NT2/D1 (cell line): ENCODE data around the gene DBN1.

Source experiments
- DNase-seq: peaks from one replicate; pipeline ENCODE4 v3.0.0-alpha.2; 2011; ENCODE audit warnings: low read depth, low spot score
- H3K27me3 ChIP-seq: 2 replicates; pipeline ENCODE4 v1.6.0; 2011; ENCODE audit warnings: mild to moderate bottlenecking; ENCODE audit not compliant: insufficient read length, insufficient read depth
- H3K36me3 ChIP-seq: 2 replicates; pipeline ENCODE4 v1.6.1; 2011; ENCODE audit warnings: mild to moderate bottlenecking, low read length, mixed read lengths; ENCODE audit not compliant: insufficient read depth, insufficient read length
- H3K4me1 ChIP-seq: 2 replicates; pipeline ENCODE4 v1.5.1; 2011; ENCODE audit not compliant: insufficient read depth, insufficient read length
- H3K4me3 ChIP-seq: 2 replicates; pipeline ENCODE4 v1.5.1; 2011; ENCODE audit warnings: low read depth; ENCODE audit not compliant: insufficient read length
- H3K9ac ChIP-seq: 2 replicates; pipeline ENCODE4 v1.6.0; 2011; ENCODE audit warnings: low read depth; ENCODE audit not compliant: insufficient read length
- H3K9me3 ChIP-seq: 2 replicates; pipeline ENCODE4 v1.5.1; 2011; ENCODE audit warnings: mild to moderate bottlenecking, low read length; ENCODE audit not compliant: insufficient read depth
- SUZ12 ChIP-seq: IDR thresholded peaks from 2 replicates; pipeline ENCODE4 v1.6.1; 2011; ENCODE audit not compliant: insufficient read length, insufficient read depth; ENCODE audit errors: extremely low read depth
- YY1 ChIP-seq: IDR thresholded peaks from 2 replicates; pipeline ENCODE4 v1.6.1; 2011; ENCODE audit not compliant: insufficient read length, insufficient read depth
- ZNF274 ChIP-seq: IDR thresholded peaks from 2 replicates; pipeline ENCODE4 v1.6.1; 2011; ENCODE audit warnings: mild to moderate bottlenecking, low read depth, low read length

DBN1 gene

GRCh38 chr5:177513500-177513899 is 40.1 kb upstream of the DBN1 start:
- H3K9ac ChIP-seq = no peak overlapping the region
- TF ChIP-seq ZNF274 (no peak), SUZ12 (no peak), YY1 (no peak)
- H3K9me3 ChIP-seq = no peaks in the 10 kb centered on the region
- H3K4me3 ChIP-seq = no peak overlapping the region
- no peak for DNase-seq
- no peaks in the 10 kb centered on the region for H3K27me3 ChIP-seq
- peaks cover 78% of the 10 kb centered on the region for H3K36me3 ChIP-seq
- peaks cover 20% of the 10 kb centered on the region for H3K4me1 ChIP-seq

- Histone ChIP-seq H3K27me3 (no peaks in the 10 kb centered on the region), H3K4me3 (no peak overlapping the region), H3K4me1 (peaks cover 24% of the 10 kb centered on the region), H3K36me3 (peaks cover 85% of the 10 kb centered on the region), H3K9ac (no peak overlapping the region), H3K9me3 (no peaks in the 10 kb centered on the region)
- DNase-seq = no peak
- TF ChIP-seq ZNF274 (no peak), SUZ12 (no peak), YY1 (no peak)
These were observed 39.4 kb upstream of the DBN1 start for GRCh38 chr5:177512736-177513380.

- H3K9ac ChIP-seq = no peak overlapping the region
These were observed 38.6 kb upstream of the DBN1 start for GRCh38 chr5:177511796-177512675.

GRCh38 chr5:177511181-177511580 is 37.7 kb upstream of the DBN1 start:
- Histone ChIP-seq H3K9me3 (no peaks in the 10 kb centered on the region), H3K9ac (no peak overlapping the region), H3K4me1 (peaks cover 23% of the 10 kb centered on the region), H3K36me3 (peaks cover 95% of the 10 kb centered on the region), H3K4me3 (no peak overlapping the region), H3K27me3 (no peaks in the 10 kb centered on the region)
- no peak for TF ChIP-seq YY1
- TF ChIP-seq ZNF274 = no peak
- no peak for TF ChIP-seq SUZ12
- DNase-seq = no peak

More at GRCh38 chr5:177511796-177512675, 38.6 kb upstream of the DBN1 start:
- no peaks in the 10 kb centered on the region for H3K9me3 ChIP-seq
- no peak for DNase-seq
- peaks cover 93% of the 10 kb centered on the region for H3K36me3 ChIP-seq
- no peaks in the 10 kb centered on the region for H3K27me3 ChIP-seq
- H3K4me1 ChIP-seq = peaks cover 24% of the 10 kb centered on the region
- H3K4me3 ChIP-seq = no peak overlapping the region
- no peak for TF ChIP-seq YY1
- TF ChIP-seq ZNF274 = no peak
- TF ChIP-seq SUZ12 = no peak

- H3K9me3 ChIP-seq = no peaks in the 10 kb centered on the region
- peaks cover 21% of the 10 kb centered on the region for H3K4me1 ChIP-seq
- no peaks in the 10 kb centered on the region for H3K27me3 ChIP-seq
- H3K4me3 ChIP-seq = no peak overlapping the region
- peaks cover 89% of the 10 kb centered on the region for H3K36me3 ChIP-seq
- H3K9ac ChIP-seq = peak overlapping the region; percentile 5
- DNase-seq = no peak
- no peak for TF ChIP-seq SUZ12
- TF ChIP-seq YY1 = no peak
- no peak for TF ChIP-seq ZNF274
These were observed 37.2 kb upstream of the DBN1 start for GRCh38 chr5:177510567-177511053.

GRCh38 chr5:177509991-177510566 is 36.6 kb upstream of the DBN1 start:
- H3K4me3 ChIP-seq = no peak overlapping the region
- H3K36me3 ChIP-seq = peaks cover 89% of the 10 kb centered on the region
- TF ChIP-seq SUZ12 (no peak), ZNF274 (no peak), YY1 (no peak)
- DNase-seq = no peak
- H3K9ac ChIP-seq = peak overlapping the region; percentile 43
- H3K27me3 ChIP-seq = no peaks in the 10 kb centered on the region
- H3K4me1 ChIP-seq = peaks cover 21% of the 10 kb centered on the region
- H3K9me3 ChIP-seq = no peaks in the 10 kb centered on the region

GRCh38 chr5:177509381-177509951 is 36.0 kb upstream of the DBN1 start, which contains the start of gene DOK3:
TSS of gene DOK3 (minus strand) at chr5:177509826. CDS start at chr5:177509540, 286 bp downstream.
- TF ChIP-seq ZNF274 (no peak), SUZ12 (no peak), YY1 (no peak)
- H3K4me3 ChIP-seq = no peak within 1 kb of the TSS
- peak within 1 kb of the TSS; percentile 43 for H3K9ac ChIP-seq
- DNase-seq = no peak
- H3K27me3 ChIP-seq = no peaks in the 10 kb centered on the region
- H3K36me3 ChIP-seq = peaks cover 89% of the 10 kb centered on the region
- no peaks in the 10 kb centered on the region for H3K9me3 ChIP-seq
- peaks cover 21% of the 10 kb centered on the region for H3K4me1 ChIP-seq
